Measurements from ENCODE around the gene RBM26. TPM values are rescaled to one million over a fixed set of nuclear protein-coding genes. Genes with fewer than 3 reads are reported as not detected.
"Not testable (repeated sequence)": the region's sequence is repeated elsewhere in the genome, so short reads cannot be mapped to it uniquely, and the experiment has no call there.

The RBM26 gene
- polyA plus RNA-seq, 1 experiment, result 29.1 TPM

- Histone ChIP-seq H3K27me3 (ENCODE audit: control insufficient read depth, insufficient read depth, low read length) (no peaks in the 10 kb centered on the region), H3K4me3 (ENCODE audit: low read depth, low read length) (no peak overlapping the region), H3K27ac (ENCODE audit: low read depth, low read length) (no peak overlapping the region), H3K9me3 (ENCODE audit: control insufficient read depth, insufficient read depth, low read length) (no peaks in the 10 kb centered on the region)
- ChIA-PET POLR2A (no interaction called here), CTCF (interaction anchor here (0.9 kb wide), 1 partner anchor 24 kb away, joined by 7 read pairs; no protein-coding TSS in a partner anchor)
- TF ChIP-seq, protein P1, sequence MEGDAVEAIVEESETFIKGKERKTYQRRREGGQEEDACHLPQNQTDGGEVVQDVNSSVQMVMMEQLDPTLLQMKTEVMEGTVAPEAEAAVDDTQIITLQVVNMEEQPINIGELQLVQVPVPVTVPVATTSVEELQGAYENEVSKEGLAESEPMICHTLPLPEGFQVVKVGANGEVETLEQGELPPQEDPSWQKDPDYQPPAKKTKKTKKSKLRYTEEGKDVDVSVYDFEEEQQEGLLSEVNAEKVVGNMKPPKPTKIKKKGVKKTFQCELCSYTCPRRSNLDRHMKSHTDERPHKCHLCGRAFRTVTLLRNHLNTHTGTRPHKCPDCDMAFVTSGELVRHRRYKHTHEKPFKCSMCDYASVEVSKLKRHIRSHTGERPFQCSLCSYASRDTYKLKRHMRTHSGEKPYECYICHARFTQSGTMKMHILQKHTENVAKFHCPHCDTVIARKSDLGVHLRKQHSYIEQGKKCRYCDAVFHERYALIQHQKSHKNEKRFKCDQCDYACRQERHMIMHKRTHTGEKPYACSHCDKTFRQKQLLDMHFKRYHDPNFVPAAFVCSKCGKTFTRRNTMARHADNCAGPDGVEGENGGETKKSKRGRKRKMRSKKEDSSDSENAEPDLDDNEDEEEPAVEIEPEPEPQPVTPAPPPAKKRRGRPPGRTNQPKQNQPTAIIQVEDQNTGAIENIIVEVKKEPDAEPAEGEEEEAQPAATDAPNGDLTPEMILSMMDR (IDR thresholded peaks at IDR 0.05; ENCODE audit: low read depth, low read length), result no peak
- no peak for DNase-seq (ENCODE audit: low read depth, low spot score)
Observed at GRCh38 chr13:79360095-79360494, 46.0 kb downstream of the RBM26 start.

GRCh38 chr13:79359064-79359463 lies 47.0 kb downstream of the RBM26 start:
- no peaks in the 10 kb centered on the region for H3K9me3 ChIP-seq (ENCODE audit: control insufficient read depth, insufficient read depth, low read length)
- CTCF ChIA-PET, result interaction anchor here (0.9 to 1.3 kb wide), 2 partner anchors 25 to 65 kb away, joined by 4 to 7 read pairs; no protein-coding TSS in a partner anchor
- TF ChIP-seq, protein P1 (IDR thresholded peaks at IDR 0.05; ENCODE audit: low read depth, low read length), result no peak
- H3K4me3 ChIP-seq (ENCODE audit: low read depth, low read length), result no peak overlapping the region
- no peaks in the 10 kb centered on the region for H3K27me3 ChIP-seq (ENCODE audit: control insufficient read depth, insufficient read depth, low read length)
- no peak overlapping the region for H3K27ac ChIP-seq (ENCODE audit: low read depth, low read length)
- POLR2A ChIA-PET, result no interaction called here
- DNase-seq (ENCODE audit: low read depth, low spot score), result no peak

GRCh38 chr13:79354285-79354684 lies 51.8 kb downstream of the RBM26 start:
- Histone ChIP-seq H3K4me3 (ENCODE audit: low read depth, low read length) (no peak overlapping the region), H3K27ac (ENCODE audit: low read depth, low read length) (no peak overlapping the region), H3K9me3 (ENCODE audit: control insufficient read depth, insufficient read depth, low read length) (no peaks in the 10 kb centered on the region), H3K27me3 (ENCODE audit: control insufficient read depth, insufficient read depth, low read length) (no peaks in the 10 kb centered on the region)
- no peak for DNase-seq (ENCODE audit: low read depth, low spot score)
- CTCF ChIA-PET, result no interaction called here
- TF ChIP-seq, protein P1 (IDR thresholded peaks at IDR 0.05; ENCODE audit: low read depth, low read length), result no peak
- POLR2A ChIA-PET, result no interaction called here

GRCh38 chr13:79353693-79354092 lies 52.4 kb downstream of the RBM26 start:
- no peaks in the 10 kb centered on the region for H3K9me3 ChIP-seq (ENCODE audit: control insufficient read depth, insufficient read depth, low read length)
- H3K27ac ChIP-seq (ENCODE audit: low read depth, low read length), result no peak overlapping the region
- CTCF ChIA-PET, result interaction anchor here (0.8 kb wide), 1 partner anchor 38 kb away, joined by 4 read pairs; no protein-coding TSS in a partner anchor
- DNase-seq (ENCODE audit: low read depth, low spot score), result no peak
- H3K4me3 ChIP-seq (ENCODE audit: low read depth, low read length), result no peak overlapping the region
- TF ChIP-seq, protein P1 (IDR thresholded peaks at IDR 0.05; ENCODE audit: low read depth, low read length), result no peak
- H3K27me3 ChIP-seq (ENCODE audit: control insufficient read depth, insufficient read depth, low read length), result no peaks in the 10 kb centered on the region
- POLR2A ChIA-PET, result no interaction called here

DNA sequence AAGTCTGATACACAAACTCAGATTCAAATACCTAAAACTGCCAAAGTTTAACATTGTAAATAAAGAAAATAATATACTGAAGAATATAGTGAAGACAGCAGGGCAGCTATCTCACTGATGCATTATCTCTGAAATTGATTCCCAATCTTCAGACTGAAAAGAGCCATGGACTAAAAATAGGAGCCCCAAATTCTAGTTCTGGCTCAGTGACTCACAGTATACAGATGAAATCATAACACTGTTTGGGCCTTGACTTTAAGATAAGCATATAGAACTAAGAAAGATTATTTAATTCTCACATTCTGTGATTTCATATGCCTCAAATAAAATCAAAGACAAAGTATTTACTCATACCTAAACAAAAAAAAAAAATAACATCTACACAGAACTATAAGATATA lies 53.9 kb downstream of the RBM26 start:
- Histone ChIP-seq H3K27ac (ENCODE audit: low read depth, low read length) (no peak overlapping the region), H3K4me3 (ENCODE audit: low read depth, low read length) (no peak overlapping the region), H3K9me3 (ENCODE audit: control insufficient read depth, insufficient read depth, low read length) (no peaks in the 10 kb centered on the region), H3K27me3 (ENCODE audit: control insufficient read depth, insufficient read depth, low read length) (no peaks in the 10 kb centered on the region)
- POLR2A ChIA-PET, result no interaction called here
- CTCF ChIA-PET, result no interaction called here
- TF ChIP-seq, protein P1 (IDR thresholded peaks at IDR 0.05; ENCODE audit: low read depth, low read length), result no peak
- no peak for DNase-seq (ENCODE audit: low read depth, low spot score)

DNA sequence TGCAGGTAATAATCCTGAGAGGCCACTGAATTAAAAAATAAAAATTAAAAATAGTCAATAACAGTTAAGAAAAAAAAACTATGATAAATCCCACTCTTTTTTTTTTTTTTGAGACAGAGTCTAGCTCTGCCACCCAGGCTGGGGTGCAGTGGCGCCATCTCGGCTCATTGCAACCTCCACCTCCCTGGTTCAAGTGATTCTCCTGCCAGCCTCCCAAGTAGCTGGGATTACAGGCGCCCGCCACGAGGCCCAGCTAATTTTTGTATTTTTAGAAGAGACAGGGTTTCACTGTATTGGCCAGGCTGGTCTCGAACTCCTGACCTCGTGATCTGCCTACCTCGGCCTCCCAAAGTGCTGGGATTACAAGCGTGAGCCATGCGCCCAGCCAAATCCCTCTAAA lies 56.4 kb downstream of the RBM26 start:
- DNase-seq (ENCODE audit: low read depth, low spot score); H3K4me3 ChIP-seq (ENCODE audit: low read depth, low read length); H3K27ac ChIP-seq (ENCODE audit: low read depth, low read length); H3K9me3 ChIP-seq (ENCODE audit: control insufficient read depth, insufficient read depth, low read length); H3K27me3 ChIP-seq (ENCODE audit: control insufficient read depth, insufficient read depth, low read length); POLR2A ChIA-PET: not testable (repeated sequence)
- CTCF ChIA-PET, result interaction anchor here (0.8 kb wide), 1 partner anchor 74 kb away, joined by 3 read pairs; no protein-coding TSS in a partner anchor

All from AG04450 (cell line).